PC-3 (cell line): Measurements from ENCODE around the gene HCN4. TPM values are rescaled to one million over a fixed set of nuclear protein-coding genes. Genes with fewer than 3 reads are reported as not detected.

Experiments used
- ATAC-seq: fragments of 200-7000 bp; cut with Tn5 transposase; 2 replicates; pipeline ENCODE4 v1.9.1; 2020; ENCODE audit warnings: mild to moderate bottlenecking, moderate library complexity
- BruUV-seq: library from RNA; stranded (reverse); fragments of 400-500 nt; replicated peaks from 2 replicates; lab custom pipeline; 2021; lab: Mats Ljungman, UMichigan
- CTCF ChIA-PET: fragments of 300-600 bp; sonication (Branson Sonifier 250); formaldehyde crosslinking; loops from one replicate; lab custom pipeline; 2022; ENCODE audit warnings: antibody characterized with exemption; lab: Charles Lee
- POLR2A ChIA-PET: fragments of 300-600 bp; sonication (Branson Sonifier 250); formaldehyde crosslinking; loops from one replicate; lab custom pipeline; 2022; ENCODE audit warnings: antibody characterized with exemption; ENCODE audit not compliant: unreplicated experiment; lab: Charles Lee
- DNase-seq: peaks from one replicate; pipeline ENCODE4 v3.0.0-alpha.2; 2015
- H2AFZ ChIP-seq: fragments of 300-600 bp; sonication (generic); 2 replicates; pipeline ENCODE4 v1.6.0; 2016; ENCODE audit warnings: antibody characterized with exemption, low read length
- H3F3A ChIP-seq: fragments of 300-600 bp; sonication (generic); one replicate; pipeline ENCODE4 v1.6.0; 2017; ENCODE audit warnings: antibody characterized with exemption, low read length, control low read depth, mild to moderate bottlenecking; ENCODE audit not compliant: unreplicated experiment
- H3K27ac ChIP-seq: fragments of 300-600 bp; sonication (generic); 2 replicates; pipeline ENCODE4 v1.5.1; 2016; ENCODE audit warnings: mild to moderate bottlenecking, low read length
- H3K27me3 ChIP-seq: fragments of 300-600 bp; sonication (generic); 2 replicates; pipeline ENCODE4 v1.6.1; 2016; ENCODE audit warnings: low read length, mixed read lengths
- H3K36me3 ChIP-seq: fragments of 300-600 bp; sonication (generic); 2 replicates; pipeline ENCODE4 v1.6.1; 2016; ENCODE audit warnings: low read depth, mixed run types, low read length, mixed read lengths
- H3K4me1 ChIP-seq: fragments of 300-600 bp; sonication (generic); 2 replicates; pipeline ENCODE4 v1.5.1; 2016; ENCODE audit warnings: low read length; ENCODE audit not compliant: insufficient read depth
- H3K4me2 ChIP-seq: fragments of 300-600 bp; sonication (generic); 2 replicates; pipeline ENCODE4 v1.6.0; 2016; ENCODE audit warnings: low read length
- H3K4me3 ChIP-seq: fragments of 300-600 bp; sonication (generic); 2 replicates; pipeline ENCODE4 v1.5.1; 2016; ENCODE audit warnings: mild to moderate bottlenecking, low read length, mixed read lengths
- H3K79me2 ChIP-seq: fragments of 300-600 bp; sonication (generic); 2 replicates; pipeline ENCODE4 v1.6.1; 2017; ENCODE audit warnings: low read length, mixed read lengths
- H3K9ac ChIP-seq: fragments of 300-600 bp; sonication (generic); 2 replicates; pipeline ENCODE4 v1.6.0; 2016; ENCODE audit warnings: mild to moderate bottlenecking, low read length
- H3K9me2 ChIP-seq: fragments of 300-600 bp; sonication (generic); replicated peaks from 2 replicates; pipeline ENCODE4 v1.6.1; 2016; ENCODE audit warnings: mixed run types, low read length, mixed read lengths
- H3K9me3 ChIP-seq: fragments of 300-600 bp; sonication (generic); 2 replicates; pipeline ENCODE4 v1.6.1; 2016; ENCODE audit warnings: low read length, mixed read lengths
- H4K20me1 ChIP-seq: fragments of 300-600 bp; sonication (generic); 2 replicates; pipeline ENCODE4 v1.6.1; 2016; ENCODE audit warnings: low read length, mixed read lengths
- CTCF ChIP-seq: fragments of 300-600 bp; sonication (generic); conservative IDR thresholded peaks from 2 replicates; pipeline ENCODE4 v1.5.1; 2017; ENCODE audit warnings: antibody characterized with exemption, low read depth, mild to moderate bottlenecking, low read length
- EZH2 ChIP-seq: fragments of 300-600 bp; sonication (generic); IDR thresholded peaks from one replicate; pipeline ENCODE4 v1.6.1; 2017; ENCODE audit warnings: antibody characterized with exemption, mild to moderate bottlenecking, low read length; ENCODE audit not compliant: unreplicated experiment
- EZH2phosphoT487 ChIP-seq: fragments of 300-600 bp; sonication (generic); IDR thresholded peaks from 2 replicates; pipeline ENCODE4 v1.6.1; 2018; ENCODE audit warnings: mild to moderate bottlenecking, antibody characterized with exemption, low read length, borderline replicate concordance
- intact Hi-C: fragments of 100-400 bp; cut with micrococcal nuclease; formaldehyde crosslinking; loops from 2 replicates; pipeline ENCODE4 v1.9.0; 2023
- total RNA-seq: library from RNA; depleted of rRNA; stranded (reverse); fragments of >200 nt; gene quantifications from 2 replicates; pipeline ENCODE4 v1.2.3, GENCODE V29; 2014

Gene HCN4
- total RNA-seq, 1 experiment from 2014 or later, result not detected

- BruUV-seq, result no TSS peak
- H3K4me3 ChIP-seq, result no peak overlapping the region
- ATAC-seq, result no peak
- no peaks in the 10 kb centered on the region for H3K9me2 ChIP-seq
- no peaks in the 10 kb centered on the region for H3K36me3 ChIP-seq
- H3K27me3 ChIP-seq, result peaks cover 32% of the 10 kb centered on the region
- DNase-seq, result no peak
- H3K27ac ChIP-seq, result no peak overlapping the region
- H3F3A ChIP-seq, result no peaks in the 10 kb centered on the region
- intact Hi-C loops, result no loop called here
- no peaks in the 10 kb centered on the region for H4K20me1 ChIP-seq
- H3K4me1 ChIP-seq, result no peaks in the 10 kb centered on the region
- H2AFZ ChIP-seq, result no peak overlapping the region
- POLR2A ChIA-PET, result no interaction called here
- H3K9me3 ChIP-seq, result no peaks in the 10 kb centered on the region
- no peak overlapping the region for H3K4me2 ChIP-seq
- no peak overlapping the region for H3K9ac ChIP-seq
- H3K79me2 ChIP-seq, result no peaks in the 10 kb centered on the region
- CTCF ChIA-PET, result no interaction called here
- TF ChIP-seq CTCF, result no peak
- TF ChIP-seq EZH2, result no peak
- no peak for TF ChIP-seq EZH2phosphoT487
These were observed 31.6 kb downstream of the HCN4 start for GRCh38 chr15:73337187-73337586.

GRCh38 chr15:73336756-73337155 is 32.0 kb downstream of the HCN4 start:
- CTCF ChIA-PET, result no interaction called here
- POLR2A ChIA-PET, result no interaction called here
- intact Hi-C loops, result no loop called here

More at GRCh38 chr15:73336756-73337155, 32.0 kb downstream of the HCN4 start:
- H3K4me3 ChIP-seq, result no peak overlapping the region
- H2AFZ ChIP-seq, result no peak overlapping the region
- ATAC-seq, result no peak
- H3K36me3 ChIP-seq, result no peaks in the 10 kb centered on the region
- no peaks in the 10 kb centered on the region for H4K20me1 ChIP-seq
- no peak overlapping the region for H3K9ac ChIP-seq
- H3K27ac ChIP-seq, result no peak overlapping the region
- no peak overlapping the region for H3K4me2 ChIP-seq
- no peak for DNase-seq
- no peaks in the 10 kb centered on the region for H3K4me1 ChIP-seq
- H3K79me2 ChIP-seq, result no peaks in the 10 kb centered on the region
- H3F3A ChIP-seq, result no peaks in the 10 kb centered on the region
- TF ChIP-seq EZH2phosphoT487 (no peak), CTCF (no peak), EZH2 (no peak)
- no peaks in the 10 kb centered on the region for H3K9me3 ChIP-seq
- no TSS peak for BruUV-seq
- no peaks in the 10 kb centered on the region for H3K9me2 ChIP-seq
- peaks cover 32% of the 10 kb centered on the region for H3K27me3 ChIP-seq
